ENCODE data around the gene EEF1G. TPM values are rescaled to one million over a fixed set of nuclear protein-coding genes. Genes with fewer than 3 reads are reported as not detected.
"Not testable (repeated sequence)": the region's sequence is repeated elsewhere in the genome, so short reads cannot be mapped to it uniquely, and the experiment has no call there.

EEF1G gene
- total RNA-seq, 1 donor from 2014 or later: 1,298 TPM

DNA sequence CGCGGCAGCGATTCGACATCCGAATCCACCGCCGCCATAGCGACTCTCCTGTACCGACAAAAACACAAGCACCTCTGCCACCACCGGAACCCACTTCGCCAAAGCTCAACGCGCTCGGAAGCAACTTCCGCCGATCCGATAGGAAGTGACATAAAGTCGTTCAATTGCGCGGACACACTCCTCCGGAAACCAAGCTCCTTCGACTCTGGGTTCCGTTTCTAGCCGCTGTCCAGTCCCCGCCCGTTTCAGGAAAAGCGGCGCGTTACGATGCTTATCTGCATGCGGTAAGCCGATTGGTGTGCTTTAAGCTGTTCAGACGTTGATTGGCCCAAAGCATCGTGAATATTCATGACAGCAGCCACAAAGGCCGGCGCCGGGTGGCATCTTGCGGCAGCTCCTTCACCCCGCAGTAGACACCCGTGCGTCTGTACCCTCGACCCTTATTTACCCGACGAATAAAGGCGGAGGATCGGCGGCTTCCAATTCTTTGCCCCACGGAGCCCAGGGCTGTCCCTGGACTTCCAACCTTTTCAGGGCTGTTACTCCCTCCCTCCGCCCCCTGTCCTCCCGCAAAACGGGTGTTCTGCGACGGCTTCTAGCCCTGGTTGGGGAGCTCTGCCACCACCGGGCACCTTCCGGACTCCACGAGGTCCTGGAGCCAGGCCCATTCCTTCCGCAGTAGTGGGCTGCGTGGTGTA, 17.9 kb upstream of the EEF1G start, which contains the start of gene TUT1:
TUT1 (minus strand) TSS at position 76 of the 698 bp plus-strand sequence; CDS start at position 38, 38 bp downstream.
- peak; percentile 99 for DNase-seq (ENCODE audit: low read depth)
- TF ChIP-seq, protein P1, sequence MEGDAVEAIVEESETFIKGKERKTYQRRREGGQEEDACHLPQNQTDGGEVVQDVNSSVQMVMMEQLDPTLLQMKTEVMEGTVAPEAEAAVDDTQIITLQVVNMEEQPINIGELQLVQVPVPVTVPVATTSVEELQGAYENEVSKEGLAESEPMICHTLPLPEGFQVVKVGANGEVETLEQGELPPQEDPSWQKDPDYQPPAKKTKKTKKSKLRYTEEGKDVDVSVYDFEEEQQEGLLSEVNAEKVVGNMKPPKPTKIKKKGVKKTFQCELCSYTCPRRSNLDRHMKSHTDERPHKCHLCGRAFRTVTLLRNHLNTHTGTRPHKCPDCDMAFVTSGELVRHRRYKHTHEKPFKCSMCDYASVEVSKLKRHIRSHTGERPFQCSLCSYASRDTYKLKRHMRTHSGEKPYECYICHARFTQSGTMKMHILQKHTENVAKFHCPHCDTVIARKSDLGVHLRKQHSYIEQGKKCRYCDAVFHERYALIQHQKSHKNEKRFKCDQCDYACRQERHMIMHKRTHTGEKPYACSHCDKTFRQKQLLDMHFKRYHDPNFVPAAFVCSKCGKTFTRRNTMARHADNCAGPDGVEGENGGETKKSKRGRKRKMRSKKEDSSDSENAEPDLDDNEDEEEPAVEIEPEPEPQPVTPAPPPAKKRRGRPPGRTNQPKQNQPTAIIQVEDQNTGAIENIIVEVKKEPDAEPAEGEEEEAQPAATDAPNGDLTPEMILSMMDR (IDR thresholded peaks at IDR 0.05; ENCODE audit: insufficient read depth, low read depth, low read length): no peak
- no peak for TF ChIP-seq EZH2 (IDR thresholded peaks at IDR 0.05; ENCODE audit: insufficient read depth, low read length)
- Histone ChIP-seq H3K4me3 (ENCODE audit: insufficient read depth, low read depth, low read length) (peak within 1 kb of the TSS; percentile 96), H3K36me3 (ENCODE audit: insufficient read depth, low read length) (peaks cover 35% of the 10 kb centered on the region), H2AFZ (ENCODE audit: low read depth, low read length) (peak within 1 kb of the TSS; percentile 81), H3K27me3 (ENCODE audit: insufficient read depth, low read length) (no peaks in the 10 kb centered on the region), H3K9me3 (ENCODE audit: insufficient read depth, low read depth, low read length) (no peaks in the 10 kb centered on the region), H3K27ac (ENCODE audit: low read depth, low read length) (peak within 1 kb of the TSS; percentile 80), H3K79me2 (ENCODE audit: insufficient read depth, low read length) (peaks cover 39% of the 10 kb centered on the region), H3K4me2 (ENCODE audit: low read length) (peak within 1 kb of the TSS; percentile 93), H4K20me1 (ENCODE audit: insufficient read depth, low read length) (peaks cover 36% of the 10 kb centered on the region), H3K4me1 (ENCODE audit: insufficient read depth, low read length) (peaks cover 10% of the 10 kb centered on the region), H3K9ac (ENCODE audit: low read length) (peak within 1 kb of the TSS; percentile 95)
- Mint-ChIP-seq H3K27ac (ENCODE audit: unreplicated experiment) (peak within 1 kb of the TSS; percentile 96), H3K36me3 (ENCODE audit: low read depth, unreplicated experiment) (peaks cover 31% of the 10 kb centered on the region), H3K9me3 (ENCODE audit: unreplicated experiment) (no peaks in the 10 kb centered on the region), H3K27me3 (ENCODE audit: low read depth, unreplicated experiment) (no peaks in the 10 kb centered on the region), H3K4me1 (ENCODE audit: low read depth, unreplicated experiment) (peaks cover 7% of the 10 kb centered on the region), H3K4me3 (ENCODE audit: unreplicated experiment) (peak within 1 kb of the TSS; percentile 93)
- FAIRE-seq: peak; percentile 64

DNA sequence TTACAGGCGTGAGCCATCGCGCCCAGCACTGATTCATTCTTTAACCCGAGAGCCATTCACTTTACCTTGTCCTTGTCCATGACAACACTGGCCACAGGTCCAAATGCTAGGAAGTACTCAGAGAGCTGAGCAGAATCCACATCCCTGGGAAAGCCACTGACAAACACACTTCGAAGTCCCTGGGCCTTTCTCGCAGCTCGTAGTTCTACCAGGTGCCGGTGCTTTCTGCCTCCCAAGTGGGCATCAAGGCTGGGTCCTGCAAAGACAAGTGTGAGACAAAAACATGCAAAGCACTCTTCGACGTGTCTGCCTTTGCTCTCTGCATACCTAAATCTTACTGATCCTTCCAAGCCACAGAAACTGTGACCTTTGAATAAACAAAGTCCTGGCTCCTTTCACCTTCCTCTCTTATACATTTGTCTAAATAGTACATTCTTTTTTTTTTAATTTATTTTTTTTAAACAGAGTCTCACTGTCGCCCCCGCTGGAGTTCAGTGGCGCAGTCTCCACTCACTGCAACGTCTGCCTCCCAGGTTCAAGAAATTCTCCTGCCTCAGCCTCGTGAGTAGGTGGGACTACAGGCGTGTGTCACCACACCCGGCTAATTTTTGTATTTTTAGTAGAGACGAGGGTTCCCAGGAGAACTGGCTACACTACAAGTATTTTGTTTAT, 15.4 kb upstream of the EEF1G start:
- H3K4me1 Mint-ChIP-seq (ENCODE audit: low read depth, unreplicated experiment): peaks cover 7% of the 10 kb centered on the region
- peaks cover 12% of the 10 kb centered on the region for H3K36me3 Mint-ChIP-seq (ENCODE audit: low read depth, unreplicated experiment)
- H3K4me1 ChIP-seq (ENCODE audit: insufficient read depth, low read length): peaks cover 10% of the 10 kb centered on the region
- no peak for DNase-seq (ENCODE audit: low read depth)
- H3K4me3 Mint-ChIP-seq (ENCODE audit: unreplicated experiment): peak overlapping the region; percentile 93
- H3K79me2 ChIP-seq (ENCODE audit: insufficient read depth, low read length): peaks cover 31% of the 10 kb centered on the region
- H3K27me3 ChIP-seq (ENCODE audit: insufficient read depth, low read length): no peaks in the 10 kb centered on the region
- no peak overlapping the region for H3K27ac ChIP-seq (ENCODE audit: low read depth, low read length)
- no peak overlapping the region for H3K4me3 ChIP-seq (ENCODE audit: insufficient read depth, low read depth, low read length)
- no peak overlapping the region for H2AFZ ChIP-seq (ENCODE audit: low read depth, low read length)
- H3K27me3 Mint-ChIP-seq (ENCODE audit: low read depth, unreplicated experiment): no peaks in the 10 kb centered on the region
- no peak overlapping the region for H3K9ac ChIP-seq (ENCODE audit: low read length)
- peak overlapping the region; percentile 69 for H3K27ac Mint-ChIP-seq (ENCODE audit: unreplicated experiment)
- H3K9me3 Mint-ChIP-seq (ENCODE audit: unreplicated experiment): no peaks in the 10 kb centered on the region
- no peak for TF ChIP-seq EZH2 (IDR thresholded peaks at IDR 0.05; ENCODE audit: insufficient read depth, low read length)
- TF ChIP-seq, protein P1 (IDR thresholded peaks at IDR 0.05; ENCODE audit: insufficient read depth, low read depth, low read length): peak; percentile 17
- H3K4me2 ChIP-seq (ENCODE audit: low read length): no peak overlapping the region
- H4K20me1 ChIP-seq (ENCODE audit: insufficient read depth, low read length): peaks cover 13% of the 10 kb centered on the region
- no peak for FAIRE-seq
- H3K9me3 ChIP-seq (ENCODE audit: insufficient read depth, low read depth, low read length): no peaks in the 10 kb centered on the region
- peaks cover 25% of the 10 kb centered on the region for H3K36me3 ChIP-seq (ENCODE audit: insufficient read depth, low read length)

DNA sequence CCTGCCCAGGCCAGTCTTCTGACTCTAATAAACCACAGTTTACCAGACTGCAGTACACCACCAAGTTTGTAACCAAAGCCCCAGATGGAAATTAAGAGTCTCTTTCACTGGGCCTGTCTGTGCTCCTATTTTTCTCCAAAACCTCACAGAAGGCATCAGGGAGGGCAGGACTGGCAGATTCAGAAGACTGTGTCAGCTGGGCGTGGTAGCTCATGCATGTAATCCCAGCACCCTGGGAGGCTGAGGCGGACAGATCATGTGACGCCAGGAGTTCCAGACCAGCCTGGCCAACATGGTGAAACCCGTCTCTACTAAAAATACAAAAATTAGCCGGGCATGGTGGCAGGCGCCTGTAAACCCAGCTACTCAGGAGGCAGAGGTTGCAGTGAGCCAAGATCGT, 11.7 kb upstream of the EEF1G start:
- H3K9ac ChIP-seq (ENCODE audit: low read length): not testable (repeated sequence)

DNA sequence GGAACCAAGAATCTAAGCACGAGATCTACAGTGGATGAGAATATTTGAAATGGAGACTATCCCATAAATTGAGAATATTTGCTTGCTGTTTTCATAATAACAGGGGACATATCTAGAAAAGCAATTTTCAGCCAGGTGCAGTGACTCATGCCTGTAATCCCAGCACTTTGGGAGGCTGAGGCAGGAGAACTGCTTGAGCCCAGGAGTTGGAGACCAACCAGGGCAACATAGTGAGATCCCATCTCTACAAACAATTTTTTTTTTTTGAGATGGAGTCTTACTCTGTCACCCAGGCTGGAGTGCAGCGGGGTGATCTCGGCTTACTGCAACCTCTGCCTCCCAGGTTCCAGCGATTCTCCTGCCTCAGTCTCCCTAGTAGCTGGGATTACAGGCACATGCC, 8.0 kb upstream of the EEF1G start:
- H3K27me3 Mint-ChIP-seq (ENCODE audit: low read depth, unreplicated experiment); FAIRE-seq; H3K9me3 Mint-ChIP-seq (ENCODE audit: unreplicated experiment); H3K36me3 Mint-ChIP-seq (ENCODE audit: low read depth, unreplicated experiment); H4K20me1 ChIP-seq (ENCODE audit: insufficient read depth, low read length); H3K27ac ChIP-seq (ENCODE audit: low read depth, low read length); H3K4me1 Mint-ChIP-seq (ENCODE audit: low read depth, unreplicated experiment); H3K9ac ChIP-seq (ENCODE audit: low read length); H3K27ac Mint-ChIP-seq (ENCODE audit: unreplicated experiment); H3K4me2 ChIP-seq (ENCODE audit: low read length); DNase-seq (ENCODE audit: low read depth); H2AFZ ChIP-seq (ENCODE audit: low read depth, low read length); H3K4me3 Mint-ChIP-seq (ENCODE audit: unreplicated experiment); H3K4me1 ChIP-seq (ENCODE audit: insufficient read depth, low read length); H3K9me3 ChIP-seq (ENCODE audit: insufficient read depth, low read depth, low read length); H3K4me3 ChIP-seq (ENCODE audit: insufficient read depth, low read depth, low read length); H3K27me3 ChIP-seq (ENCODE audit: insufficient read depth, low read length): not testable (repeated sequence)
- peaks cover 14% of the 10 kb centered on the region for H3K79me2 ChIP-seq (ENCODE audit: insufficient read depth, low read length)
- peaks cover 18% of the 10 kb centered on the region for H3K36me3 ChIP-seq (ENCODE audit: insufficient read depth, low read length)

More for the DNA sequence above, 11.7 kb upstream of the EEF1G start:
- Histone ChIP-seq H3K79me2 (ENCODE audit: insufficient read depth, low read length) (peaks cover 22% of the 10 kb centered on the region), H3K36me3 (ENCODE audit: insufficient read depth, low read length) (peaks cover 24% of the 10 kb centered on the region)
- H3K27ac Mint-ChIP-seq (ENCODE audit: unreplicated experiment); H4K20me1 ChIP-seq (ENCODE audit: insufficient read depth, low read length); H3K4me2 ChIP-seq (ENCODE audit: low read length); H3K4me1 ChIP-seq (ENCODE audit: insufficient read depth, low read length); H3K4me3 Mint-ChIP-seq (ENCODE audit: unreplicated experiment); H3K27me3 ChIP-seq (ENCODE audit: insufficient read depth, low read length); H3K9me3 ChIP-seq (ENCODE audit: insufficient read depth, low read depth, low read length); H3K4me1 Mint-ChIP-seq (ENCODE audit: low read depth, unreplicated experiment); H3K4me3 ChIP-seq (ENCODE audit: insufficient read depth, low read depth, low read length); DNase-seq (ENCODE audit: low read depth); H3K9me3 Mint-ChIP-seq (ENCODE audit: unreplicated experiment); H3K27me3 Mint-ChIP-seq (ENCODE audit: low read depth, unreplicated experiment); FAIRE-seq; H2AFZ ChIP-seq (ENCODE audit: low read depth, low read length); H3K27ac ChIP-seq (ENCODE audit: low read depth, low read length): not testable (repeated sequence)
- peaks cover 11% of the 10 kb centered on the region for H3K36me3 Mint-ChIP-seq (ENCODE audit: low read depth, unreplicated experiment)
